ENCODE data around the gene KLHL2.
"Not testable (repeated sequence)": the region's sequence is repeated elsewhere in the genome, so short reads cannot be mapped to it uniquely, and the experiment has no call there.

The KLHL2 gene

GRCh38 chr4:165286619-165287340 lies 79.4 kb downstream of the KLHL2 start:
- not testable (repeated sequence) for DNase-seq (ENCODE audit: low read depth in 1 of 2, low spot score in 1 of 2)

- no peak for DNase-seq (ENCODE audit: low read depth in 1 of 2, low spot score in 1 of 2)
Observed at GRCh38 chr4:165288226-165288625, 80.9 kb downstream of the KLHL2 start.

- no peak for DNase-seq (ENCODE audit: low read depth in 1 of 2, low spot score in 1 of 2)
Observed at GRCh38 chr4:165288639-165289422, 81.5 kb downstream of the KLHL2 start.

- no peak for DNase-seq (ENCODE audit: low read depth in 1 of 2, low spot score in 1 of 2)
Observed at GRCh38 chr4:165289423-165289785, 82.0 kb downstream of the KLHL2 start.

- DNase-seq (ENCODE audit: low read depth in 1 of 2, low spot score in 1 of 2) = no peak
Observed at GRCh38 chr4:165293061-165293460, 85.7 kb downstream of the KLHL2 start.

GRCh38 chr4:165293927-165294649 lies 86.7 kb downstream of the KLHL2 start:
- no peak for DNase-seq (ENCODE audit: low read depth in 1 of 2, low spot score in 1 of 2)

- DNase-seq (ENCODE audit: low read depth in 1 of 2, low spot score in 1 of 2) = no peak
Observed at GRCh38 chr4:165294907-165295306, 87.5 kb downstream of the KLHL2 start.

- DNase-seq (ENCODE audit: low read depth in 1 of 2, low spot score in 1 of 2) = no peak
Observed at GRCh38 chr4:165297626-165298025, 90.3 kb downstream of the KLHL2 start.

GRCh38 chr4:165299399-165300060 lies 92.2 kb downstream of the KLHL2 start:
- DNase-seq (ENCODE audit: low read depth in 1 of 2, low spot score in 1 of 2) = no peak

GRCh38 chr4:165301833-165302232 lies 94.5 kb downstream of the KLHL2 start:
- no peak for DNase-seq (ENCODE audit: low read depth in 1 of 2, low spot score in 1 of 2)

- no peak for DNase-seq (ENCODE audit: low read depth in 1 of 2, low spot score in 1 of 2)
Observed at GRCh38 chr4:165302658-165303057, 95.3 kb downstream of the KLHL2 start.

GRCh38 chr4:165308166-165308565 lies 100.8 kb downstream of the KLHL2 start:
- no peak for DNase-seq (ENCODE audit: low read depth in 1 of 2, low spot score in 1 of 2)

- no peak for DNase-seq (ENCODE audit: low read depth in 1 of 2, low spot score in 1 of 2)
Observed at GRCh38 chr4:165308606-165309005, 101.2 kb downstream of the KLHL2 start.

- DNase-seq (ENCODE audit: low read depth in 1 of 2, low spot score in 1 of 2) = no peak
Observed at GRCh38 chr4:165309456-165309855, 102.1 kb downstream of the KLHL2 start.

GRCh38 chr4:165312506-165312905 lies 105.1 kb downstream of the KLHL2 start:
- DNase-seq (ENCODE audit: low read depth in 1 of 2, low spot score in 1 of 2) = no peak

GRCh38 chr4:165319030-165319429 lies 111.7 kb downstream of the KLHL2 start:
- DNase-seq (ENCODE audit: low read depth in 1 of 2, low spot score in 1 of 2) = no peak

GRCh38 chr4:165319509-165319908 lies 112.1 kb downstream of the KLHL2 start:
- no peak for DNase-seq (ENCODE audit: low read depth in 1 of 2, low spot score in 1 of 2)

GRCh38 chr4:165324236-165324917 lies 117.0 kb downstream of the KLHL2 start:
- DNase-seq (ENCODE audit: low read depth in 1 of 2, low spot score in 1 of 2) = no peak

GRCh38 chr4:165324918-165325304 lies 117.5 kb downstream of the KLHL2 start:
- no peak for DNase-seq (ENCODE audit: low read depth in 1 of 2, low spot score in 1 of 2)

GRCh38 chr4:165325732-165326512 lies 118.6 kb downstream of the KLHL2 start:
- DNase-seq (ENCODE audit: low read depth in 1 of 2, low spot score in 1 of 2) = no peak
